ENCODE measurements around the gene CACHD1.
"Not testable (repeated sequence)": the region's sequence is repeated elsewhere in the genome, so short reads cannot be mapped to it uniquely, and the experiment has no call there.

Gene CACHD1

GRCh38 chr1:64495878-64496277 is 25.9 kb downstream of the CACHD1 start:
- no peak for DNase-seq (ENCODE audit: low read depth in 1 of 2, low spot score in 1 of 2)

GRCh38 chr1:64496606-64497005 is 26.7 kb downstream of the CACHD1 start:
- DNase-seq (ENCODE audit: low read depth in 1 of 2, low spot score in 1 of 2), result no peak

GRCh38 chr1:64497088-64497883 is 27.4 kb downstream of the CACHD1 start:
- no peak for DNase-seq (ENCODE audit: low read depth in 1 of 2, low spot score in 1 of 2)

- DNase-seq (ENCODE audit: low read depth in 1 of 2, low spot score in 1 of 2), result no peak
Measured at GRCh38 chr1:64498325-64498724, 28.4 kb downstream of the CACHD1 start.

GRCh38 chr1:64499011-64499410 is 29.1 kb downstream of the CACHD1 start:
- DNase-seq (ENCODE audit: low read depth in 1 of 2, low spot score in 1 of 2), result no peak

- DNase-seq (ENCODE audit: low read depth in 1 of 2, low spot score in 1 of 2), result no peak
Measured at GRCh38 chr1:64499966-64500365, 30.0 kb downstream of the CACHD1 start.

- no peak for DNase-seq (ENCODE audit: low read depth in 1 of 2, low spot score in 1 of 2)
Measured at GRCh38 chr1:64502083-64502482, 32.2 kb downstream of the CACHD1 start.

GRCh38 chr1:64502931-64503330 is 33.0 kb downstream of the CACHD1 start:
- no peak for DNase-seq (ENCODE audit: low read depth in 1 of 2, low spot score in 1 of 2)

- DNase-seq (ENCODE audit: low read depth in 1 of 2, low spot score in 1 of 2), result peak in 1 of 2 donors; percentile 24
Measured at GRCh38 chr1:64505232-64505943, 35.5 kb downstream of the CACHD1 start.

GRCh38 chr1:64505944-64506655 is 36.2 kb downstream of the CACHD1 start:
- no peak for DNase-seq (ENCODE audit: low read depth in 1 of 2, low spot score in 1 of 2)

- no peak for DNase-seq (ENCODE audit: low read depth in 1 of 2, low spot score in 1 of 2)
Measured at GRCh38 chr1:64508629-64509028, 38.7 kb downstream of the CACHD1 start.

- no peak for DNase-seq (ENCODE audit: low read depth in 1 of 2, low spot score in 1 of 2)
Measured at GRCh38 chr1:64511044-64511443, 41.1 kb downstream of the CACHD1 start.

- DNase-seq (ENCODE audit: low read depth in 1 of 2, low spot score in 1 of 2), result not testable (repeated sequence)
Measured at GRCh38 chr1:64512206-64512605, 42.3 kb downstream of the CACHD1 start.

- DNase-seq (ENCODE audit: low read depth in 1 of 2, low spot score in 1 of 2), result no peak
Measured at GRCh38 chr1:64513545-64513944, 43.6 kb downstream of the CACHD1 start.

- no peak for DNase-seq (ENCODE audit: low read depth in 1 of 2, low spot score in 1 of 2)
Measured at GRCh38 chr1:64514197-64514765, 44.4 kb downstream of the CACHD1 start.

- no peak for DNase-seq (ENCODE audit: low read depth in 1 of 2, low spot score in 1 of 2)
Measured at GRCh38 chr1:64515427-64515826, 45.5 kb downstream of the CACHD1 start.

GRCh38 chr1:64516301-64516700 is 46.4 kb downstream of the CACHD1 start:
- no peak for DNase-seq (ENCODE audit: low read depth in 1 of 2, low spot score in 1 of 2)

GRCh38 chr1:64516803-64517568 is 47.1 kb downstream of the CACHD1 start:
- DNase-seq (ENCODE audit: low read depth in 1 of 2, low spot score in 1 of 2), result no peak

- no peak for DNase-seq (ENCODE audit: low read depth in 1 of 2, low spot score in 1 of 2)
Measured at GRCh38 chr1:64517640-64518039, 47.7 kb downstream of the CACHD1 start.

GRCh38 chr1:64518692-64519481 is 49.0 kb downstream of the CACHD1 start:
- no peak for DNase-seq (ENCODE audit: low read depth in 1 of 2, low spot score in 1 of 2)

Data from stimulated activated CD4-positive, alpha-beta T cell treated with anti-CD3 and anti-CD28 coated beads, Interleukin-15, amount 100 ng/mL, for 1 hour (primary cell).